NCI-H446 (cell line): ENCODE measurements around the gene AK9.
A peak's percentile ranks its signal among the peaks of the same experiment; 100 is the strongest.
"Not testable (repeated sequence)": the region's sequence is repeated elsewhere in the genome, so short reads cannot be mapped to it uniquely, and the experiment has no call there.

Experiments
- DNase-seq, 2 experiments: peaks; one replicate each; lab custom pipeline; 2025; lab: John Stamatoyannopoulos, UW

Gene AK9

DNA sequence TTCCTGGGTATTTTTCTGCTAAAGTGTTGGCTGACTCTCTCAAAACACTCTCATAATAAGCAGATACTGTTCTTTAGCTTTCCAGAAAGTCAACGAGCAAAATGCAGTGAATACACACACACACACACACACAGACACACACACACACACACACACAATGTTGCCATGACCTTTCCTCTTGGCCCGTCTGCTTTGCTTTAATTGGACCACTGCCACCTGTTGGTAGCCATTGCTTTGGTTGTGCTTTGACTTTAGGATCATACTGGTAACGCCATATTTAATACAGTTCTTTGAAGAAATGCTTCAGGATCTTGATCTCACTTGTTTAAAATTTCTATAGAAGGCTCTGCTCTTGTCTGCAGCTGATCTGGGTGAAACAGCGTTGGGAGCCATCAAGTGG is 4.5 kb upstream of the AK9 start:
- DNase-seq, result no peak

- DNase-seq, result no peak
Measured at GRCh38 chr6:109693111-109693510, 2.1 kb upstream of the AK9 start.

DNA sequence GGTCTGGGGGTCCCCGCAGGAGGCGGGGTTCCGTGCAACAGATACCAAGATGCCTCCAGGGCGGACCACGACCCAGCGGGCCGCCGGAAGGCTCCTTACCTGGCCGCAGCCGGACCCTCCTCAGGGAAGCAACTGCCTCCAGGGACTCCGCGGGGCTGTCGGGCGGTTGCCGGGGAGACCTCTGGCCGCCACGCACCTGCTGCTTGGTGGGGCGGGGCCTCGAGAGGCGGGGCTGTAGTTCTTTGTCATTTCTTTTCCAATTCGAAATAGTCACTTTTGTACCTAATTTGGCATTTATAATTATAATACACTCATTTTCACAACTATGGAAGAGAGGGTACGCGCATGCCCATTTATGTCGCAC is 647 bp downstream of the AK9 start:
- peak in 1 of 2 experiments; percentile 26 for DNase-seq

GRCh38 chr6:109687271-109687761 is 3.7 kb downstream of the AK9 start:
- DNase-seq, result peak; percentile 42 to 80

DNA sequence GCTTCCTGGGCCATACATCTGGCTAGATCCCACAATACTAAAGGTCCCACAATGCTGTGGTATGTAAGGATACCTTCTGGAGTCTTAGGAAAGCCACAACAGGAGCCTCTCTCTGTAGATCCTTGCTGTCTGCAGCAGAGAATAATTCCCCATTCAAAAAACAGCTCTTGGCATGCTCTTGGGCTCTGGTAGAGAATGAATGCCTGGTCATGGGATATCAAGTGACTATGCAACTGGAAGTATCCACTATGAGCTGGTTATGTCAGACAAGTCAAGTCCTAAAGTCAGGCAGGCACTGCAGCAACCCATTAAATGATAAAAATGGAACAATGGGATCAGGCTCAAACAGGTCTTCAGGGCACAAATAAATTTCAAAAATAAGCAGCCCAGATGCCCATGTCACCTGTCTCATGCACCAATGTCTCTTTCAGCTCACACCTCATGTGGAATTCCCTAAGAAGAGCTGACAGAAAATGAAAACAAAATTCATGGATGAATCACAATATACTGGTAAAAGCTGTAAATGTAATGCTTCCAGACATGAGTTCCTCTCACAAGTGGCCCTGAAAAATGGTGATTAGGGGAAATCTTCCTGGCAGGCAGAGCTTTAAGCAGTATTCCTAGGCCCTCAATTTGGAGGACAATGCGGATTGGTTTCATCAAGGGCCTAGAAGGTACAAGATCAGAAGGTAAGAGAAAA is 4.3 kb downstream of the AK9 start:
- no peak for DNase-seq

GRCh38 chr6:109678661-109679505 is 12.1 kb downstream of the AK9 start:
- not testable (repeated sequence) for DNase-seq

DNA sequence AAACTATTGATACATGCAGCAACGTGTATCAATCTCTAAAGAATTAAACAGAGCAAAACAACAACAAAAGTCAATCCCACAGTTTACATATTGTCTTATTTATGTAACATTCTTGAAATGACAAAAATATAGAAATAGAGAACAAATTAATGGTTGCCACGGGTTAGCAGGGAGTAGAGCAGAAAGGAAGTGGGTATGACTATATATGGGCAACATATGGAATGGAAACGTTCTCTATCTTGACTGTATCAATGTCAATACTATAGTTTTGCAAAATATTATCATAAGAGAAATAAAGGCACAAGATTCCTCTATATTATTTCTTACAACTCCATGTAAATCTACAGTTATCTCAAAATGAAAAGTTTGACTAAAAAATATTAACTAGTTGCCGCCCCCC is 12.8 kb downstream of the AK9 start:
- no peak for DNase-seq

DNA sequence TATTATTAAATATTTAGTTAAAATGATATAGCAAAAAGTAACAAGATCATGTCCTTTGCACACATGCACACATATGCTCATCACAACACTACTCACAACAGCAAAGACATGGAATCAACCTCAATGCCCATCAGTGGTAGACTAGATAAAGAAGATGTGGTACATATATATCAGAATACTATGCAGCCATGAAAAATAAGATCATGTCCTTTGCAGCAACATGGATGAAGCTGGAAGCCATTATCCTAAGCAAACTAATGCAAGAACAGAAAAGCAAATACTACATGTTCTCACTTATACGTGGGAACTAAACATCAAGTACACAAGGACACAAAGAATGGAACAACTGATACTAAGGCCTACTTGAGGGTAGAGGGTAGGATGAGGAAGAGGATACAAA is 14.3 kb downstream of the AK9 start:
- DNase-seq, result no peak

GRCh38 chr6:109672839-109673238 is 18.2 kb downstream of the AK9 start:
- DNase-seq, result no peak

DNA sequence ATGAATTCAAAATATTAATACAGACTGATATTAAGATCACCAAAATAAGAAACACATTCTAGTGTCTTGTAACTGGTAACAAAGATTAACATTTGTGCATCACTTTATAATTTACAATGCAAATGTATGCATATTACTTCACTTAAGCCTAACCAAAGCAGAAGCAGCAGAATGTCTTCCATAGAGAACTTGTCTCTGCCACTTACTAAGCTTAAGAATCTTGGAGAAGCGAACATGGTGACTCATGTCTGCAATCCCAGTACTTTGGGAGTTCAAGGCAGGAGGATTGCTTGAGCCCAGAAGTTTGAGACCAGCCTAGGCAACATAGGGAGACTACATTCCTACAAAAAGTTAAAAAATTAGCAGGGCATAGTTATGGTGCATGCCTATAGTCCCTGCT is 18.8 kb downstream of the AK9 start:
- no peak for DNase-seq

GRCh38 chr6:109671733-109672132 is 19.3 kb downstream of the AK9 start:
- DNase-seq, result no peak

DNA sequence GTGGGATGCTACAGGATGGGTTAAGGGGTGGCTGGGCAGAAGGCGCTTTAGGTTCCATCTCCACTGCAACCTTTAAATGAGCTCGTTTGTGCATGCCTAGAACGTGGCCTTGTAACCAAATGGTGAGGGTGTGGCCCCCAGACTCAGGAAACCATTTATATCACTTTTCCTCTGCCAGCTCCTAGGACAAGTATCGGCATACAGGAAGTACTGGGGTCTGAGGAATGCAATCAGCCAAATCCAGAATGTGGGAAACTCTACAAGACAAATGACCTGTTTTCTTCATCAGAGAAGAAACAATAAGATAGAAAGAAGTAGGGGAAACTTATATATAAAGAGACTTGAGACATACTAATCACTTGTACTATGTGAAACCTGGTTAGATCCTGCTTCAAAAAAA is 21.2 kb downstream of the AK9 start:
- no peak for DNase-seq

DNA sequence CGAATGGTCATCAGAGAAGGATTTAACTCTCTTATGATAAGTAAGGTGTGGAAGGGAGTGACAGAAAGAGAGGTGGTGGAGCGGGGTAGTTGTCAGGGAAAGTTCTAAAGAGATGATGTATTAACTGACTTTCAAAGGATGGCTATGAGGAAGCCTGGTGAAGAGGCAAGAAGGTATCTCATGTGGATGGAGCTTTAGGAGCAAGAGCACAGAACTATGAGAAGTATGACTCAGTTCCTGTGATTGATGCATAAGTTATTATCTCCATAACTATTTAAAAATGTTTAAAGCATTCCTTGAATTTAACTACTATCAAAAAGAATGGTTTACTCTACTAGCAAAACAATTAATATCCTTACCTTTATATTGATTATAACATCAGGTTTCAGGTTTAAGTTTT is 28.8 kb downstream of the AK9 start:
- no peak for DNase-seq

DNA sequence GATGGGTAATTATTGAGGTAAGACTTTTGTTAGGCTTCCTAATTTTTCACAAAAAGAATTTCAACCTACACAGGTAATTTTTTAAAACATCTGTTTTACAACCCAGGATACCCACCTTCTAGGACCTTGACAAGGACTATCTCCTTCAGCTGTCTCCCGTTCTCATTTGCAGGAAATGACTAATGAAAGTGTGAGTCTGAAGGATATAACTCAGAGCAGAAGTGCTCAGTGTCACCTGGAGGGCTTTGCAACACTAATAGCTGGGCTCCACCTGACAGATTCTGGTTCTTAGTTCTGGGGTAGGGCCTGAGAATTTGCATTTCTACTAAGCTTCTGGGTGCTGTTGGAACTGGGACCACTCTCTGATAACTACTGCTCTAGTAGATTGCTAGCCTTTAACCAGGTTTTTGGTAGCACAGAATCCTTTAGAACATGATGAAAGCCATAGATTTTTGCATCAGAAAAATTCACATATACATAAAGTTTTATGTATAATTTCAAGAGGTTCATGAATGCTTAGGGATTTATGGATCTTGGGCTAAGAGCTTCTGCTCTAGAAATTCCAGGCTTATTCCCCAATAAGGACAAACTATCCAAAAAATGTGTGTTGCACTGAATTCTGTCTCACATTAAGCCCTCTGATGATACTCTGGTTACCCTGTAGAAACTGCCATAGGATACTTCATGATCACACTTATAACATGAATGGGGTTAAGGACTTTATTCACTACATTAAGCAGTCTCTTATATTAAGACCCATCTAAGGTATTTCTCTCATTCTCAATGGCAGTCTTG is 30.3 kb downstream of the AK9 start:
- DNase-seq, result no peak

DNA sequence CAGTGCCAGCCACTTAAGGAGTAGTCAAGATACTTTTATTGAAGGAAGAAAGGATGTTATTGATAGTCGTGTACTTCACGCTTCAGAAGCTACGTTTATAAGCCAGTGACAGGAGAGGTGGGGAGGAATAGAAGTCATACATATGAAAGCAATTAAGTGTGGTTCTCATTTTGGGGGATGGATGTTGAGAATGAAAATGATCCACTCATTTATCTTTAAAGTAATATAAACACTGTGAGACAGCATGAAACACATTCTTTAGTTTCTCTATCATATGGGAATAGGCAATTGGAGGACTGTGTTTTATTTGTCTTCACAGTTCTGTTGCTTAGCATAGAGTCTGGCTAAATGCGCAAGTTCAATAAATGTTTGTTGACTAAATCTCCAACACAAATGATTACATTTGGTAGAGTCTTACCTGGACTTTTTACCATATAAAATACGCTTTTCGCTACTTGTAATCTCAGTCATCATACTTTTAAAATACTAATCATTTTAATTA is 35.2 kb downstream of the AK9 start:
- no peak for DNase-seq

DNA sequence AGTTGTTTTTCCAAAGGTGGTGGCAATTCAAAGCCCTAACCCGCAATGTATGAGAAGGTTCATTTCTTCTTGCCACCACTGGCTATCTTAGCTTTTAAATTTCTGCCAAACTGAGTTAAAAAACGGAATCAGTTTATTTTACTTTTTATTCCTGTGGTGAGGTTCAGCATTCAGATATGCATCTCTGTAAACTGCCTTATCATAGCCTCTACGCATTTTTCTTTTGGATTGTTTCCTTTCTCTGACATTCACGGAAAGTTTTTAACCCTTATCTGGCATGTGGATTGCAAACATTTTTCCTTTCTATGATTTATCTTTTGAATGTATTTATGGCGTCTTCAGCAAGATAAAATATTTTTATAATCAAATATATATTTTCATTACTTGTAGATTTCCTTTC is 37.7 kb downstream of the AK9 start:
- DNase-seq, result no peak

DNA sequence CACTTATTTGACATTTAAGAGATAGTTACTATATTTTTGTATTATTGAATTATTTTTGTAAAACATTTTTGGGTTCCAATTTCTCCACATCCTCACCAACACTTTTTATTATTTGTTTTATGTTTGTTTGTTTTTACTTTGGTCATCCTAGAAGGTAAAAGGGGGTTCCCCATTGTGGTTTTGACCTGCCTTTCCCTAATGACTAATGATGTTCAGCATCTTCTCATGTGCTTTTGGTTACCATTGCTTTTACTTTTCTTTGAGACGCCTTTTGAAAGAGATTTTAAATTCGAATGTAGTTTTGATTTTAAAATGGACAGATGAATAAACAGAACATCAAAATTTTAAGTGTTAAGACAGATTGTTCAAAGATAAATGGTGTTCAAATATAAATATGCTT is 46.9 kb downstream of the AK9 start:
- no peak for DNase-seq

GRCh38 chr6:109632405-109632804 is 58.6 kb downstream of the AK9 start:
- no peak for DNase-seq

GRCh38 chr6:109631403-109631802 is 59.6 kb downstream of the AK9 start:
- no peak for DNase-seq

DNA sequence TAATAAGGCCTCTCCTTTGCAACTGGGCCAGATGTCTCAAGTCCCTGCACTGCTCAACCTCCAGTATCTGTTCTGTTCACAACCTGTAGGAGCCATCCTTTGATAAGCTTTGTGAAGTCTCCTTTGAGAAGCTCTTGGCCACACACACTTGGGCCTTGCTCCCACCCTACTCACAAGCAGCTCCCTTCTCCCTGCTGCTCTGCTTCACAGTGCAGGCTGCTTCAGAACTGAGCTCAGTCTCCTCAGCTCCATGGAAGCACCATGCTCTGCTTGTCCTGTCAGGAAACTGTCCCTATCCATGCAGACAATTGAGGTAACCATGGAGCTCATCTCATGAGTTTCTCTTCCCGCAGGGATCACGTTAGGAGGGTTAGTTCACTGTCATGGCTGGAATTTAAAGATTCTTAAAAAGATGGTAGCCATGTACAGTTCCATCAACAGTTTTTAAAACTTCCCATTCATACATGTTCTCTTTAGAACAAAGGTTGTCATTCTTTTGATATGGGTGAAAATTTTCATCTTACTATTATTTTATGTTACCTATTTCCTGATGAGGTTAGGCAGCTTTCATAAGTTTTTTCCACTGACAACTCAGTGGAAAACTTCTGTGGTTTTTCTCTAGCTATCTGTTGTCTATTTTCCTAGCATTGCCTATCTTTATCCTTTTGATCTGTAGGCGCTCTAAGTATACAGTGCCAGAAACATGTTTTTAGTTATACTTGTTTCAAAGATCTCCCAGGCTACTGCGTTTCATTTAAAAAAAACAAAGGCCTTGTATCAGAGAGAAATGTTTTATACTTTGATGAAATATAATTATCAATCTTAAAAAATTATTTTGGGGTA is 62.6 kb downstream of the AK9 start:
- DNase-seq, result no peak

- no peak for DNase-seq
Measured at GRCh38 chr6:109626311-109626710, 64.7 kb downstream of the AK9 start.

DNA sequence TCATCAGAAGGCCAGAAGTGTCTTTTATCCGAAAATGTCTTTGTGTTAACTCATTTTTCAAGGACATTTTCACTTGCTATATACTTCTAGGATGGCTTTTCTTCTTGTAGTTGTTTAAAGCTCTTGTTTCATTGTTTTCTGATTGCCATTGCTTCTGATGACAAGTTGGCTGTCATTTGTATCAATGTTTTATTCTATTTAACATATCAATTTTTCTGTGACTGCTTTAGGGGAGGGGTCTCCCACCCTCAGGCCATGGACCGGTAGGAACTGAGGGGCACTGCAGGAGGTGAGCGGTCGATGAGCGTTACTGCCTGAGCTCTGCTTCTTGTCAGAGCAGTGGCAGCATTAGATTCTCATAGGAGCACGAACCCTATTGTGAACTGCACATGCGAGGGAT is 65.8 kb downstream of the AK9 start:
- DNase-seq, result no peak
